GM23338 (cell line): ENCODE results near the gene DGKE. TPM values are rescaled to one million over a fixed set of nuclear protein-coding genes. Genes with fewer than 3 reads are reported as not detected.

Experiments
- ATAC-seq: fragments of 200-7000 bp; cut with Tn5 transposase; 3 replicates; pipeline ENCODE4 v1.9.1; 2020
- DNase-seq: peaks from one replicate; pipeline ENCODE4 v3.0.0-alpha.2; 2015; ENCODE audit warnings: low spot score
- H2AFZ ChIP-seq: fragments of 200-600 bp; sonication (generic); 2 replicates; pipeline ENCODE4 v1.8.0; 2016; ENCODE audit warnings: antibody characterized with exemption, mild to moderate bottlenecking, moderate library complexity
- H3F3A ChIP-seq: fragments of 200-600 bp; sonication (generic); replicated peaks from 2 replicates; pipeline ENCODE4 v1.8.0; 2017; ENCODE audit warnings: antibody characterized with exemption, mixed run types, low read depth
- H3K27ac ChIP-seq: fragments of 200-600 bp; sonication (generic); 2 replicates; pipeline ENCODE4 v1.6.1; 2016; ENCODE audit warnings: low read depth
- H3K27me3 ChIP-seq: fragments of 200-600 bp; sonication (generic); 2 replicates; pipeline ENCODE4 v1.8.0; 2016; ENCODE audit warnings: mild to moderate bottlenecking, mixed run types, moderate library complexity; ENCODE audit not compliant: insufficient read depth
- H3K36me3 ChIP-seq: fragments of 200-600 bp; sonication (generic); 2 replicates; pipeline ENCODE4 v1.8.0; 2016; ENCODE audit warnings: mild to moderate bottlenecking; ENCODE audit not compliant: insufficient read depth
- H3K4me1 ChIP-seq: fragments of 200-600 bp; sonication (generic); 2 replicates; pipeline ENCODE4 v1.8.0; 2016; ENCODE audit warnings: mild to moderate bottlenecking, moderate library complexity; ENCODE audit not compliant: insufficient read depth
- H3K4me2 ChIP-seq: fragments of 200-600 bp; sonication (generic); 2 replicates; pipeline ENCODE4 v1.7.1; 2017; ENCODE audit warnings: mixed run types
- H3K4me3 ChIP-seq: fragments of 200-600 bp; sonication (generic); 2 replicates; pipeline ENCODE4 v1.6.1; 2016; ENCODE audit warnings: mixed run types
- H3K79me2 ChIP-seq: fragments of 200-600 bp; sonication (generic); replicated peaks from 2 replicates; pipeline ENCODE4 v1.8.0; 2017; ENCODE audit warnings: mild to moderate bottlenecking; ENCODE audit not compliant: insufficient read depth
- H3K9me2 ChIP-seq: fragments of 200-600 bp; sonication (generic); 2 replicates; pipeline ENCODE4 v1.8.0; 2017; ENCODE audit not compliant: insufficient read depth
- H4K20me1 ChIP-seq: fragments of 200-600 bp; sonication (generic); replicated peaks from 2 replicates; pipeline ENCODE4 v1.8.0; 2017; ENCODE audit warnings: mild to moderate bottlenecking; ENCODE audit not compliant: insufficient read depth
- H3K27ac Mint-ChIP-seq: 2 replicates; pipeline ENCODE4 v1.8.0; 2020; ENCODE audit warnings: inconsistent platforms, mild to moderate bottlenecking, moderate library complexity, mixed read lengths
- H3K27me3 Mint-ChIP-seq: 3 replicates; pipeline ENCODE4 v1.8.0; 2022; ENCODE audit warnings: low read depth, mild to moderate bottlenecking, moderate library complexity, mixed read lengths, inconsistent platforms; ENCODE audit not compliant: insufficient read depth, poor library complexity
- H3K36me3 Mint-ChIP-seq: 3 replicates; pipeline ENCODE4 v1.8.0; 2021; ENCODE audit warnings: low read depth, mild to moderate bottlenecking, inconsistent platforms, moderate library complexity, mixed read lengths
- H3K4me1 Mint-ChIP-seq: 3 replicates; pipeline ENCODE4 v1.8.0; 2020; ENCODE audit warnings: mild to moderate bottlenecking, inconsistent platforms, mixed read lengths
- H3K4me3 Mint-ChIP-seq: 3 replicates; pipeline ENCODE4 v1.8.0; 2021; ENCODE audit warnings: moderate library complexity, mild to moderate bottlenecking, inconsistent platforms, mixed read lengths
- H3K9me3 Mint-ChIP-seq: 3 replicates; pipeline ENCODE4 v1.8.0; 2020; ENCODE audit warnings: moderate library complexity, mild to moderate bottlenecking, inconsistent platforms, mixed read lengths
- ETS1 ChIP-seq: IDR thresholded peaks from 2 replicates; pipeline ENCODE4 v1.6.1; 2016; ENCODE audit warnings: antibody characterized with exemption
- JUNB ChIP-seq: IDR thresholded peaks from one replicate; pipeline ENCODE4 v1.6.1; 2016; ENCODE audit warnings: antibody characterized with exemption; ENCODE audit not compliant: unreplicated experiment
- NANOG ChIP-seq: IDR thresholded peaks from 2 replicates; pipeline ENCODE4 v1.6.1; 2016; ENCODE audit warnings: antibody characterized with exemption, borderline replicate concordance
- REST ChIP-seq: IDR thresholded peaks from one replicate; pipeline ENCODE4 v1.6.1; 2018; ENCODE audit warnings: antibody characterized with exemption; ENCODE audit not compliant: unreplicated experiment
- ZNF331 ChIP-seq: fragments of 250-450 bp; sonication (Bioruptor Pico); IDR thresholded peaks from 2 replicates; pipeline ENCODE4 v1.5.0; 2020; ENCODE audit warnings: low read depth, mild to moderate bottlenecking, moderate library complexity
- ZNF462 ChIP-seq: fragments of 250-450 bp; sonication (Bioruptor Pico); IDR thresholded peaks from 2 replicates; pipeline ENCODE4 v1.5.0; 2020; ENCODE audit warnings: mild to moderate bottlenecking, moderate library complexity
- polyA plus RNA-seq: library from polyadenylated mRNA; unstranded; fragments of >200 nt; fragmentation: Nextera tagmentation; extraction: Ambion mirVana; gene quantifications from 2 replicates; pipeline ENCODE4 v1.2.1, GENCODE V29; 2016
- total RNA-seq: library from RNA; depleted of rRNA; stranded (reverse); fragments of >200 nt; shearing (Covaris generic); gene quantifications from 2 replicates; pipeline ENCODE4 v1.2.3, GENCODE V29; 2014

Gene DGKE
- total and polyA plus RNA-seq, 2 experiments from 2014 or later = 3.9 to 10.1 TPM

- Histone ChIP-seq H2AFZ (no peak overlapping the region), H3K4me3 (no peak overlapping the region), H3K36me3 (peaks cover 36% of the 10 kb centered on the region), H3K27ac (no peak overlapping the region), H3K79me2 (no peaks in the 10 kb centered on the region), H3K4me1 (0 out of 2 replicates have a peak, but pooled peaks cover 3% of the 10 kb centered on the region), H3K27me3 (no peaks in the 10 kb centered on the region), H3K4me2 (no peak overlapping the region), H4K20me1 (no peaks in the 10 kb centered on the region), H3K9me2 (no peaks in the 10 kb centered on the region), H3F3A (no peaks in the 10 kb centered on the region)
- no peak for DNase-seq
- Mint-ChIP-seq H3K36me3 (peaks cover 74% of the 10 kb centered on the region), H3K27me3 (peaks cover 2% of the 10 kb centered on the region), H3K4me1 (peaks cover 8% of the 10 kb centered on the region), H3K27ac (no peak overlapping the region), H3K9me3 (no peaks in the 10 kb centered on the region), H3K4me3 (no peak overlapping the region)
- TF ChIP-seq JUNB = no peak
- no peak for TF ChIP-seq ZNF331 (CRISPR knock-in tag)
- no peak for TF ChIP-seq NANOG
- TF ChIP-seq ZNF462 (CRISPR knock-in tag) = no peak
- no peak for TF ChIP-seq ETS1
- no peak for TF ChIP-seq REST
- ATAC-seq = no peak
Measured at GRCh38 chr17:56902348-56902747, 68.4 kb downstream of the DGKE start.
